GM21717 (cell line): Measurements from ENCODE around the gene NYAP1.
A peak's percentile ranks its signal among the peaks of the same experiment; 100 is the strongest.

Experiments
- ATAC-seq: cut with Tn5 transposase; IDR thresholded peaks from one replicate; pipeline ENCODE4 v1.9.1; 2021; ENCODE audit warnings: mild to moderate bottlenecking, moderate library complexity; ENCODE audit not compliant: unreplicated experiment

Gene NYAP1

GRCh38 chr7:100456562-100456961, 27.2 kb upstream of the NYAP1 start:
- no peak for ATAC-seq

- ATAC-seq = no peak
Observed at GRCh38 chr7:100457033-100457432, 26.7 kb upstream of the NYAP1 start.

- no peak for ATAC-seq
Observed at GRCh38 chr7:100464210-100464660, 19.5 kb upstream of the NYAP1 start, which contains the start of gene SPACDR. SPACDR (minus strand) TSS chr7:100464260; CDS start chr7:100464025, 235 bp downstream.

GRCh38 chr7:100464791-100465190, 18.9 kb upstream of the NYAP1 start:
- ATAC-seq = no peak

GRCh38 chr7:100465299-100465698, 18.4 kb upstream of the NYAP1 start:
- ATAC-seq = no peak

- ATAC-seq = no peak
Observed at GRCh38 chr7:100465702-100466311, 17.9 kb upstream of the NYAP1 start.

GRCh38 chr7:100466653-100467605, 16.8 kb upstream of the NYAP1 start:
- no peak for ATAC-seq

- no peak for ATAC-seq
Observed at GRCh38 chr7:100467638-100468373, 15.9 kb upstream of the NYAP1 start.

GRCh38 chr7:100469227-100470044, 14.3 kb upstream of the NYAP1 start:
- ATAC-seq = no peak

- no peak for ATAC-seq
Observed at GRCh38 chr7:100471021-100471420, 12.7 kb upstream of the NYAP1 start.

- no peak for ATAC-seq
Observed at GRCh38 chr7:100472121-100472851, 11.4 kb upstream of the NYAP1 start.

- no peak for ATAC-seq
Observed at GRCh38 chr7:100472854-100473499, 10.8 kb upstream of the NYAP1 start.

GRCh38 chr7:100475549-100475948, 8.2 kb upstream of the NYAP1 start:
- no peak for ATAC-seq

GRCh38 chr7:100476101-100476780, 7.5 kb upstream of the NYAP1 start:
- ATAC-seq = no peak

- no peak for ATAC-seq
Observed at GRCh38 chr7:100476903-100477870, 6.5 kb upstream of the NYAP1 start.

- no peak for ATAC-seq
Observed at GRCh38 chr7:100477871-100478267, 5.9 kb upstream of the NYAP1 start.

GRCh38 chr7:100478958-100479660, 4.6 kb upstream of the NYAP1 start, which contains the start of gene TSC22D4:
TSC22D4 (minus strand) TSS chr7:100479214; CDS start chr7:100478038, 1,176 bp downstream.
- peak; percentile 47 for ATAC-seq
